ENCODE measurements around the gene MYOM3.

MYOM3 gene

DNA sequence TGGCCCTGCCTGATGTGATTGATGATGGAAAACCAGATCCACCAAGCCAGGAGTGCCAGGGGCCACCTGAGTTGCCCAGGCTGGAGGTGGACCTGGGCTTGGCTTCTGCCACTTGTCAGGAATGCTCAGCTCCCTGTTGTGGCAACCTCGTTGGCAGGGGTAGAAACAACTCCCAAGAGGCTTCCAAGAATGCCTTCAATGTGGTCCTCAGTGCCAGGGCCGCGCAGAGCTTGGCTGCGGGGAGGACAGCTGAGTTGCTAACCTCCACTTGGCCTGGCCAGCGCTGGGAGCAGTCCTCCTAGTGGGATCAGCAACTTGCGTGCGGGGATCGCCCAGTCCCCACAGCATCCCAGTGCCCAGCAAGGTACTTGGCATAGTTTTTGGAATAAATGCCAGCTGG, 9.0 kb downstream of the MYOM3 start:
- TF ChIP-seq, protein P1, sequence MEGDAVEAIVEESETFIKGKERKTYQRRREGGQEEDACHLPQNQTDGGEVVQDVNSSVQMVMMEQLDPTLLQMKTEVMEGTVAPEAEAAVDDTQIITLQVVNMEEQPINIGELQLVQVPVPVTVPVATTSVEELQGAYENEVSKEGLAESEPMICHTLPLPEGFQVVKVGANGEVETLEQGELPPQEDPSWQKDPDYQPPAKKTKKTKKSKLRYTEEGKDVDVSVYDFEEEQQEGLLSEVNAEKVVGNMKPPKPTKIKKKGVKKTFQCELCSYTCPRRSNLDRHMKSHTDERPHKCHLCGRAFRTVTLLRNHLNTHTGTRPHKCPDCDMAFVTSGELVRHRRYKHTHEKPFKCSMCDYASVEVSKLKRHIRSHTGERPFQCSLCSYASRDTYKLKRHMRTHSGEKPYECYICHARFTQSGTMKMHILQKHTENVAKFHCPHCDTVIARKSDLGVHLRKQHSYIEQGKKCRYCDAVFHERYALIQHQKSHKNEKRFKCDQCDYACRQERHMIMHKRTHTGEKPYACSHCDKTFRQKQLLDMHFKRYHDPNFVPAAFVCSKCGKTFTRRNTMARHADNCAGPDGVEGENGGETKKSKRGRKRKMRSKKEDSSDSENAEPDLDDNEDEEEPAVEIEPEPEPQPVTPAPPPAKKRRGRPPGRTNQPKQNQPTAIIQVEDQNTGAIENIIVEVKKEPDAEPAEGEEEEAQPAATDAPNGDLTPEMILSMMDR (IDR thresholded peaks at IDR 0.05) = no peak
- Histone ChIP-seq H3K36me3 (no peaks in the 10 kb centered on the region), H3K4me1 (peaks cover 0 to 20% (median 17%) of the 10 kb centered on the region in 4 donors), H3K27me3 (no peaks in the 10 kb centered on the region), H3K27ac (peak overlapping the region in 1 of 2 donors; percentile 21), H3K9me3 (no peaks in the 10 kb centered on the region), H3K4me3 (no peak overlapping the region)
- intact Hi-C loops (cut with DNase I; ENCODE audit: low total_unique reads) = no loop called here
- DNase-seq = peak in 1 of 2 donors; percentile 74

DNA sequence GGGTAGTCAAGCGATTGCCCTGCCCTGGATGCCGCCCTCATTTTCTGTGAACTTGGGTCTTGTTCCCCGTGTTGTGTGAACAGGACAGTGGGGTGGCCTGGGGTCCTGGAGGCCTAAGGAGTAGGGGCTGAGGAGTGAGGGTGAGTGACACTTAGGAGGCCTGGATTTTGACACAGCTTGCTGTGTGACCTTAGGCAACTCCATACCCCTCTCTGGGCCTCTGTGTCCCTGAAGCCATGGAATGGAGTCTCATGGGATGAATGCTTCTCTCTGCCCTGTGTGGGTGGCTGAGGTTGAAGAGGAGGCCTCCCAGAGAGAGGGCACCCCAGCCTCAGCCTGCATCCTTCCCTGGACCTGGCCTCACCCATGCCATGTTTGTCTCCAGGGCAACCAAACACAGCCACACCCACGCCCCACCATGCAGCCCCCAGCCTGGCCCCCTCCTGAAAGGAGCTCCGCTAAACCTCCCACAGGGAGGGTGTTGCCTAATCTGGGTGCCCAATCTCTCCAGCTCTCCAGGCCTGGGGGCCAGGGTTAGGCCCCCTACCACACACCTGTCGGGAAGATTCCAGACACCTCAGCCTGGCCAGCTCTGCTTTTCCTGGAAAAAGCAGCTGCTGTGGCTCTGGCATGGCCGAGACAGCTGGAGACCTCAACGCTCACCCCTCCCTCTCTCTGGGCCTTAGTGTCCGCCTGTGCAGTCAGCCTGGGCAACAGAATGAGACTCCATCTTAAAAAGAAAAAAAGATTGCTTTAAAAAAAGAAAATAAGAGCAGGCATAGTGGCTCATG, 9.9 kb downstream of the MYOM3 start:
- no peaks in the 10 kb centered on the region for H3K9me3 ChIP-seq
- TF ChIP-seq, protein P1 (IDR thresholded peaks at IDR 0.05) = no peak
- peak overlapping the region in 1 of 2 donors; percentile 21 for H3K27ac ChIP-seq
- H3K27me3 ChIP-seq = no peaks in the 10 kb centered on the region
- H3K4me1 ChIP-seq = peaks cover 0 to 20% (median 17%) of the 10 kb centered on the region in 4 donors
- no peak overlapping the region for H3K4me3 ChIP-seq
- no peak for DNase-seq
- intact Hi-C loops (cut with DNase I; ENCODE audit: low total_unique reads) = no loop called here
- no peaks in the 10 kb centered on the region for H3K36me3 ChIP-seq

DNA sequence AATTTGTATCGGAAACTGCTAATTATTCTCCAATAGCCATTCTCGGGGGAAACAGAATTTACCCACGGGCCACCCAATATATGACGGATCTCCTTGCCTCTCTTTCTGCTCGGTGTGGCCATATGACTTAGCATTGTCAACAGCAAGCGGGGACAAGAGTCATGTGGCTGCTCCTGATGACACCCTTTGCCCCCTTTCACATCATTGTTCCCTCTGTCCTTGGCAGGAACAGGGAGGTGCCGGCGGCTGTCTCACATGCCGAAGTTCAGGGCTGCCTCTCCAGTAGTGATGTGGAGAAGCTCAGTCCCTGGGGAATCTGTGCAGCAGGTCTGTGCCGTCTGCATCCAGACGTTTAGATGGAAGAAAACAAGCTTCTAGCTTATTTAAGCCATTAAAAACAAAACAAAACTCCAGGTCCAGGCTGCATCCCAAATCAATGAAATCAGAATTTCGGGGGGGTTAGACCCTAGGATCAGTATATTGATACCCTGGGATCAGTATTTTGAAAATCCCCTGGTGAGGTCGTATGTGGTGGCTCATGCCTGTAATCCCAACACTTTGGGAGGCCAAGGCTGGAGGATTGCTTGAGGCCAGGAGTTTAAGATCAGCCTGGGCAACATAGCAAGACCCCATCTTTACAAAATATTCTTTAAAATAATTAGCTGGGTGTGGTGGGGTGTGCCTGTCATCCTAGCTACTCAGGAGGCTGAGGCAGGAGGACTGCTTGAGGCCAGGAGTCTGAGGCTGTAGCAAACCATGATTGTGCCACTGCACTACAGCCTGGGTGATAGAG, 10.8 kb downstream of the MYOM3 start:
- Histone ChIP-seq H3K27ac (no peak overlapping the region), H3K9me3 (no peaks in the 10 kb centered on the region), H3K4me1 (peaks cover 0 to 20% (median 17%) of the 10 kb centered on the region in 4 donors), H3K36me3 (no peaks in the 10 kb centered on the region), H3K27me3 (no peaks in the 10 kb centered on the region), H3K4me3 (no peak overlapping the region)
- intact Hi-C loops (cut with DNase I; ENCODE audit: low total_unique reads) = no loop called here
- TF ChIP-seq, protein P1 (IDR thresholded peaks at IDR 0.05) = no peak
- DNase-seq = no peak

DNA sequence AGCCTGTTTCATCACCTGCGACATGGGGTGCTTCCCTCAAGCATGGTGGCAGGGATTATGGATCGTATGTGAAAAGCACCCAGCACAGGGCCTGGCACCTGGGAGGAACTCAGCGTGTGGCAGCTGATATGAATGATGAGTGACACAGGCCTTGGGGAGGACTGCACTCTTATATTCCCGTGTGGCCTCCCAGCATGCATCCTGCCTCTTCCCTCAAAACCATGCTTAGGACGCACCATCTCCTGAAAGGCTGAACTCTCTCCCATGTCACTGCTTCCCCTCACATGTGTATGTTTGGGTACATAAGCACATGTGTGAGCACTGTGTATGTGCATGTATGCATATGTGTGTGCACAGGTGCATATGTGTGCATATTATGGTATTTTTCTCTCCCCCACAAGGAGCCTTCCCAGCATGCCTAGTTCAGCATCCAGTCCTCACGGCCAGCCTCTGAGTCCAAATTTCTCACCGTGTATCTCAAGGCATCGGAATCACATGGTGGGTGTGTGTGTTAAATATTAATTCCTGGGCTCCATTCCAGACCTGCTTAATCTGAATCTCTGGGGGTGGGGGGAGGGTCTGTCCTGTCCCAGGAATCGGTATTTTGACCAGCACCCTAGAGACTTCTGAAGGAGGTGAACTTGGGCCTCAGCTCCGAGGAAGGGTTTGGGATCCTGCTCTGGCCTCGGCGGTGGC, 12.8 kb downstream of the MYOM3 start:
- Histone ChIP-seq H3K36me3 (no peaks in the 10 kb centered on the region), H3K4me3 (no peak overlapping the region), H3K9me3 (no peaks in the 10 kb centered on the region), H3K4me1 (peaks cover 0 to 20% (median 17%) of the 10 kb centered on the region in 4 donors), H3K27ac (no peak overlapping the region), H3K27me3 (no peaks in the 10 kb centered on the region)
- TF ChIP-seq, protein P1 (IDR thresholded peaks at IDR 0.05) = no peak
- intact Hi-C loops (cut with DNase I; ENCODE audit: low total_unique reads) = no loop called here
- no peak for DNase-seq

DNA sequence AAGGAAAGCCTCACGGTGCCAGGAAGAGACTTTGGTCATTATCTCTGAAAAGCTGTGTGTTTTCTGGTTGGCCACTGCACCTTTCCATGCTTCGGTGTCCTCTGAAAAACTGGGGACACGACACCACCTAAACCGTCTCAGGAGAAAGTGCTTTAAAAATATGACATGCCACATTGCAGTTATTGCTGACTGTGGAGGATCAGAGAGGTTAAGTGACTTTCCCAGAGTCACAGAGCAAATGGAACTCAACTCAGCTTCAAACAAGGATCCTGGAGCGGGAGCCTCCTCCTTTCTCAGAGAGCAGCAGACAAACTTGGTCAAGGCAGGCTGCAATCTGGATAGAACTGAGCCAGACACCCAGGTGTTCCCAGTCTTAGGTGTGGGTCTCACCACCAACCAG, 13.8 kb downstream of the MYOM3 start:
- intact Hi-C loops (cut with DNase I; ENCODE audit: low total_unique reads) = no loop called here
- TF ChIP-seq, protein P1 (IDR thresholded peaks at IDR 0.05) = no peak
- DNase-seq = no peak
- no peaks in the 10 kb centered on the region for H3K36me3 ChIP-seq
- no peak overlapping the region for H3K4me3 ChIP-seq
- H3K27me3 ChIP-seq = no peaks in the 10 kb centered on the region
- no peaks in the 10 kb centered on the region for H3K9me3 ChIP-seq
- peaks cover 0 to 12% (median 11%) of the 10 kb centered on the region in 4 donors for H3K4me1 ChIP-seq
- no peak overlapping the region for H3K27ac ChIP-seq
